Superior temporal gyrus (tissue), 1 donor: ENCODE measurements around the gene APBA3.
A peak's percentile ranks its signal among the peaks of the same experiment; 100 is the strongest.

ENCODE experiments used
- DNase-seq: peaks from one replicate; pipeline ENCODE4 v3.0.0-alpha.2; 2016; ENCODE audit errors: extremely low spot score

Gene APBA3

DNA sequence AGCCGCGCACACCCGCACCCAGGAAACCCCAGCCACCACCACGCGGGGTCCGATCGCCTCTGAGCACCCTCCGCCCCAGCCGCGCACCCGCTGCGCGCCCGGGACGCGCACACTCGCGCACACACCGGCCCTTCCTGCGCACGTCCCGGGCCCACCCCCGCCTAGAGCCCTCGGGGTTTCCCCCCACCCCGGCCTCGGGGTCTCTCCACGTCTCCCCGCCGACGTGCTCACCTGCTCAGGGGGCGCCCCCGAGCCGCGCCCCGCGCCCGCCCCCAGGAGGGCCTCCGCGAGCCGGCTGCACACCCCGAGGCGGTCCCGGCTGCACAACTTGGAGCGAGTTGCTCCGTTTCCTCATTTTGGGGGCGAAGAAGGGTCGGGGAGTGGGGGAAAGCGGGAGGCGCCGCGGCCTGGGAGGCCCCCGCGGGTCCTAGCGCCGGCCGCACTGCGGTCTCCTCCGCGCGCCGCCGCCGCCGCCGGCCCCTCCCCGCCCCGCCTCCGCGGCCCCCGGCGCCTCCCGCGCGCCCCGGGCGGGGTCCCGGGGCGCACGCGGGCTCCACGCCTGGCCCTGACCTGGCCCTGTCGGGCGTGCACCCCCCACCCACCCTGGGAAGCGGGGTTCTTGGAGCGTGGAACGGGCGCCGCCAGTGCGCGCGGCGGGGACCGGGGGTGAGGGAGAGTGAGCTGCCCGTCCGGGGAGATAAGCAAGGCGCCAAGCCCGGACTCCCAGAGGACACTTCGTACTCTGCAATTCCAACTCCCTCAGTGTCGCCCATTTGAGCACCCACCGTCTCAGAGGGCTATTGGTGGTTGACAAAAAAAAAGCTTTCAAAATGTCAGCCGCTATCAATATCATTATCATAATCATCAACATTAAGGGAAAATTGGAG, 24.7 kb upstream of the APBA3 start, which contains the start of gene MATK:
MATK (minus strand) TSS at position 444 of the 887 bp plus-strand sequence. CDS start 1,246 bp downstream, outside the sequence.
- no peak for DNase-seq

DNA sequence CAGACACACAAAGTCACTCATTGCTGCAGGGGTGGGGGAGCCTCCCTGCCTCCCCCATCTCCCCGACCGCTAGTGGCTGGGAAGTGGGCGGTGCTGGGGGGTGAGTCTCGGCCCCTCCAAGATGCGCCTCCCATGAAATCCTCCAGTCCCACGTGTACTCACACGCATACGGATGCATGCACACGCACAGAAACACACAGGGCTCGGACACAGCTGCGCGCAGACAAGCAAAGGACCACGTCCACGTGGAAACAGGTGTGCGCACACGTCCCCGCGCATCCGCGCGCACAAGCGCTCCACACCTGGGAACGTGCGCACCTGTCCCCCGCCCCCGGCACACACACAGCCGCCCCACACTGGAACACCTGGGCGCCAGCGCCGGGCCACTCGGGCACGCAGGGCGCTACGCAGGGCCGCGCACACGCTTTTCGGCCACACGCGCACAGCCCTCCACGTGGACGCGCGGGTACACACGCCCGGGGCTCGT, 24.0 kb upstream of the APBA3 start:
- peak; percentile 10 for DNase-seq

DNA sequence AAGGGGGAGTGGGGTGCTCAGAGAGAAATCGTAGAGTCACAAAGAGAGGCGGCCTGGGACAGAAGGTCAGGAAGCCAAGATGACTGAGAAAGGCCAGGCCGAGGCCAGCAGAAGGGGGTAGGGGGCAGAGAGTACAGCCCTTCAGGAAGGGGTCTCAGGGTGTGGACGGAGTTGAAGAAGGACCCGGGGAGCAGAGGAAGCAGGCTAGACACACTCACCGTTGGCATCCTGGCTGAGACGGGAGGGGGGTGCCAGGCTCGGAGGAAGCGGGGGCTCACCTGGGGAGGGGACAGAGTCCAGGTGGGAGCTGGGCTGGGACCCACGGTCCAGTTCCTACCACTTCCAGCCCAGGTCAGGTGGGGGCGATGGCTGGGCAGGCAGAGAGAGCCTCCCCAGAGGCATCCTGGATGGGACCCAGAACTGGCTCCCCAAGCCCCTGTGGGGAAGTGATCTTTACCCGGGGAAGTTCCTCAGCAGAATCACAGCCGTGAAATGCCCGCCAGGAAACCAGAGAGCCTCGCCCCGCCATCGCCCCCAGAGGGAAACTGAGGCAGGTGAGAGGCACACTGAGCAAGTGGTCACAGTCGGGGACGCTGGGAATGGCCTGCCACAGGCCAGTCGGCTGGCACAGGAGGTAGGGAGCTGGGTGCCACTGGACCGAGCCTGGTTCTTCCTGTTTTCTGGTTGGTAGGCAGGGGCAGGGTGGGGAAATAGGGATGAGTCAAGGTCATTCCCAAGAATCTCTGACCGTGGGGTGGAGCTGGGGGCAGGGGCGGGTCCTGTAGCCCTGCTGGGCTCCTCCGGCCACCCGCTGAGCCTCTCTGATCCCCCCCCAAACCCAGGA, 23.3 kb upstream of the APBA3 start:
- no peak for DNase-seq

DNA sequence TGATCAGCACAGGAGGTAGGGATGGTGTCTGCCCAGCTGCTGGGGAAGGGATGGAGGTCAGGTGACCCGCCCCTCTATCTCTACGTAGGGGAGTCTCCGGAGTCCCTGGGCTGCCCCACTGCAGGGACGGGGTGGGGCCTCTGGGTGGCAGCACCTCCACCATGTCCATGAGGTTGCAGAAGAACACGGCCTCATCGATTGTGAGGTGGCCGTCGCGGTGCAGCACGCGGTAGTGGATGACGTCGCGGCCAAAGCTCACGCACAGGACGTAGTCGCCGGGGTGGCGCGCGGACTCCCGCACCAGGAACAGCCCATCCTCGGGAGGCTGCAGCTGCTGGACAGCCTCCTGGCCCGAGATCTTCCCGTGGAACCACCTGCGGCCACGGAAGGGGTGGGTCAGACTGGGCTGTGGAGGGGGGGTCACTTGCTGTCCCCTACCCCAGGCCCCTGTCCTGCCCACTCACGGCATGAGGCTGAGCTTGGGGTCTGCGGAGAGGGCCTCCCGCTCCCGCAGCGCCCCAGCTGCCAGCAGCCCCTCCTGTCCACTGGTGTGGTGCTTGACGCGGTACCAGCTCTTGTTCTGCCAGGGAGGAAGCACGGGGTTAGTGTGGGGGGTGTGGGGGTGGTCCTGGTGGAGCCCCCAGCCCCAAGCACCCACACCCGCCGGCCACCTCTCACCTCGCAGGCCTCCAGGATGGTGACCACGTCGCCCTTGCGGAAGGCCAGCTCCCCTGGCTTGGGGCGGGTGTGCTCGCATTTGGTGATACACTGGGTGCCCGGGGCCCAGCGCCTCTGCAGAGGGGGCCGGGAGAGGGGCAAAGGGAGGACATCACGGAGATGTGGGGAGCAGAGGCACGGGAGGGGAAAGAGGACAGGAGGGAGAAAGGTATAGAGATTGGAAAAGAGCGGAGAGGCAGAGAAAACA, 22.4 kb upstream of the APBA3 start:
- no peak for DNase-seq

DNA sequence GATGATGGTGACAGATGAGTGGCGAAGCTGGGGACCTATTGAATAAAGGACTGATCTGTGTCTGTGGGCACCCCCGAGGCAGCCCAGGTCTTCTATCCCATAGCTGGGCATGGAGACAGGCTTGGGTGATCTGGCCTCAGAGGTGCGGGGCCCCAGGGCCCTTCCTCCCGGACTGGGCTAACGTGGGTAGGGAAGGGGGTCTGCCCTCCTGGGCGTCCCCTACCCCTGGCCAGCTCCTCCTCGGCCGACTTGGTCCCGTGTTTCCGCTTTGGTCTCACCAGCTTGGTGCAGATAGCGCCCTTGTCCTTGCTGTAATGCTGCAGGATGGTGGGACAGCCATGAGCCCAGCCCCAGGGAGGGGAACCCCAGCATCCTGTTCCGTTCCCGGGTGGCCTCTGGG, 21.4 kb upstream of the APBA3 start:
- no peak for DNase-seq

DNA sequence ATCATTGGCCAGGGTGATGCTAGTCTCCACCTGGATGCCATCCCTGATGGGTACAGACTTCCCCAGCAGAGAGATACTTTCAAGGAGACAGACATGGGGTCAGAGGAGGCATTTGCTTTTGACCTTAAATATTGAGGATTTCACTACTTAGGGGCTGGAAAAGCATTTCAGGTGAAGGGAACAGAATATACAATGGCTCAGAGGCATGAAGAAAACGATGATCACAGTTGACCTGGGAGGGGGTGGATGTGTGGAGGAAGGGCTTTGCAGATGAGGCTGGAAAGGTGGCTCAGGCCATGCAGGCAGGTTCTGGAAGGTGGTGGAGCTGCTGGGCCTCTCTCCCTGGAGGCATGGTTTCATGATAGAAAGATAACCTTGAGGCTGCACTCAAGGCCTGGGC, 20.8 kb upstream of the APBA3 start:
- DNase-seq: no peak

DNA sequence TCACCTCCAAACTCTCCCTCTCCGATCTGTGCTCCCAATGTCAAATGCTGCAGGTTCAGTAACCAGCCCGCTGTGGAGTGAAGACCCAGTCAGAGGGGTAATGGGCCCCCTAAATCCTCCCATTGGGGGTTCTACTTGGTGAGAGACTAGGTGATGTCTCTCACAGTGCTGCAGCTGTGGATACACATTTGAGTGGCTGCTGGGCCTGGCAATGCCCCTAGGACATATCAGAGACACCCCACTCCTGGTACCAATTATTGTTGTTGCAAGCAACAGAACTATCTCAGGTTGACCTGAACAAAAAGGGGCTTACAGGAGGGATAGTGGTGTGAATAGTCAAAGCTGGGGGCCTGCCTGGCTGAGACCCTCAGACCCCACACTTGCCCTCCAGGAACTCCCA, 20.1 kb upstream of the APBA3 start:
- DNase-seq: no peak

DNA sequence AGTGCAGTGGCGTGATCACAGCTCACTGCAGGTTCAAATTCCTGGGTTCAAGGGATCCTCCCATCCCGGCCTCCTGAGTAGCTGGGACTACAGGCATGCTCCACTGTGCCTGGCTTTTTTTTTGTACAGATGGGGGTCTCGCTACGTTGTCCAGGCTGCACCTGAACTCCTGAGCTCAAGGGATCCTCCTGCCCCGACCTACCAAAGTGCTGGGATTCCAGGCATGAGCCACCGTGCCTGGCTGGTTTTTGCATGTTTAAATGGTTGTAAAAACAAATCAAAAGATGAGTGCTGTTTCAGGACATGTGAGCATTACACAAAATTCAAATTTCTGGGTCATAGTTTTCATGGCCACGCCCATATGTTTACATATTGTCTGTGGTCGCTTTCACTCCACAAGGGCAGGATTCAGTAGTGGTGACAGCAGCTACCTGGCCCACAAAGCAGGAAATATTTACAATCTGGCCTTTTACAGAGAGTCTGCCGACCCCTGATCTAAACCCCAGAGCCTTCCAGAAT, 19.4 kb upstream of the APBA3 start:
- DNase-seq: no peak

DNA sequence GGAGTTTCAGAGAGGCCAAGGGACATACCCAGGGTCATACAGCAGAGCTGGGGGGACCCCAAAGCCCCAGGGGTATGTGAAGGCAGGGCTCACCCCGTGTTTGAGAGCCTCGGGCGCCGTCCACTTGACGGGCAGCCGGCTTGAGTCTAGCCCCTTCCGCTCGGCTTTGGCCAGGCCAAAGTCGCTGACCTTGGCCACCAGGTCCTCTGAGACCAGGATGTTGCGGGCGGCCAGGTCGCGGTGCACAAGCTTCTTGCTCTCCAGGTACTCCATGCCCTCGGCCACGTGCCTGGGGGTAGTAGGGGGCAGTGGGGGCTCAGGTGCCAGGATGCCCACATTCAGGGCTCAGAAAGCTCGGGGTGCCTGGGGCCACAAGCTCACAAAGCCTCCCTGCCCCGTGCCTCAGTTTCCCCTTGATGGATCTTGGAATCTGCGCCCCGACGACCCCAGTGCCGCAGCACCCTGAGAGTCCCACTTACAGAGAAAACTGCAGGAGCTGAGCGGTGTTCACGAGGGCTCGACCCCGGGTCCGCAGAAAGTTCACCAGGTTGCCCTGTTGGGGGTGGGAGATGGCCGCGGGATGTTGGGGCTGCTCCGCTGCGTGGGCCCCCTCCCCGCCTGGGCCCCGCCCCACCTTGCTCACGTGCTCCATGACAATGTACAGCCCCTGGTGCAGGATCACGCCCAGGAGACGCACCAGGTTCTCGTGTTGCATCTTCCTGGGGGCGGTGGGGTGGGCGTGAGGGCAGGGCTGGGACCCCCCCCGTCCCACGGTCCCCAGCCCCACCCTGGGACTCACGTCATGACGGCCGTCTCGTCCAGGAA, 17.6 kb upstream of the APBA3 start:
- no peak for DNase-seq

DNA sequence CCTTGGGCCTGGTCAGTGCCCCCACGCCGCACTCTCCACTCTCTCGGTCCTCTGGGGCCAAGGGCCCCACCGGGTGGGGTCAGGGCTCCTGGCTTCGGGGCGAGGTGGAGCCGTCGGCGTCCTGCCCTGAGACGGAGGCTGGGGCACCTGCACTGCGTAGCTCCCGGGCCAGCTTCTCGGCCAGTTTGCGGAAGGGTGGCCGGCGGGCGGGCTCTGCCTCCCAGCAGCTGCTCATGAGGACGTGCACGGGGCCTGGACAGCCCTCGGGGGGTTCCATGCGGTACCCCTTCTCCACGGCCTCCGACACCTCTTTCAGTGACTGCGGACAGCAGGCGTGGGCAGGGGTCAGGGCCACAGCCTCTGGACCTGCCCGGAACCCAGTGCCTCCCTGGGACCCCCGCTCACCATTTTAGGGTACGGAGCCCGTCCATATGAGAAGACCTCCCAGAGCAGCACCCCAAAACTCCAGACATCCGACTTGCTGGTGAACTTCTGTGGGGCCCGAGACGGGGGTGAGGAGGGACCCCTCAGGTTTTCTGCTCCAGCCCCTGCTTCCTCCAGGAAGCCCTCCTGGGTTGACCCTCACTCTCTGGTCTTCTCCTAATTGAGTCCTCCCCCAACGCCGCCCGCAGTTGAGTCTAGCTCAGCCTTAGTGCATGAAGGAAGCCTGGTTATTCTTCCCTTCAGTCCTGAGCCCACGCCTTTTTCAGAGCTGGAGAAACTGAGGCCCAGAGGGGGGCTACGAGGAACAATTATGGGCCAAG, 16.8 kb upstream of the APBA3 start:
- no peak for DNase-seq

DNA sequence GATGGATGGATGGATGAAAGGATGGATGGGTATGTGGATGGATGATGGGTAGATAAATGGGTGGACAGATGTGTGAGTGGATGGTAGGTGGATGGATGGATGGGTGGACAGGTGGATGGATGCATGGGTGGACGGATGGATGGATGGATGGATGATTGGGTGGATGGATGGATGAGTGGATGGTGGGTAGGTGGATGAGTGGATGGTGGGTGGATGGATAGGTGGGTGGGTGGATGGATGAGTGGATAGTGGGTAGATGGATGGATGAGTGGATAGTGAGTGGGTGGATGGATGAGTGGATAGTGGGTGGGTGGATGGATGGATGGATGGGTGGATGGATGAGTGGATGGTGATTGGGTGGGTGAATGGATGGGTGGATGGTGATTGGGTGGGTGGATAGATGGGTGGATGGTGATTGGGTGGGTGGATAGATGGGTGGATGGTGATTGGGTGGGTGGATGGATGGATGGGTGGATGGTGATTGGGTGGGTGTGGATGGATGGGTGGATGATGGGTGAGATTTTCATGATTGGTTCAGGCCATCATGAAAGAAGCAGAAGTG, 15.1 kb upstream of the APBA3 start:
- no peak for DNase-seq

DNA sequence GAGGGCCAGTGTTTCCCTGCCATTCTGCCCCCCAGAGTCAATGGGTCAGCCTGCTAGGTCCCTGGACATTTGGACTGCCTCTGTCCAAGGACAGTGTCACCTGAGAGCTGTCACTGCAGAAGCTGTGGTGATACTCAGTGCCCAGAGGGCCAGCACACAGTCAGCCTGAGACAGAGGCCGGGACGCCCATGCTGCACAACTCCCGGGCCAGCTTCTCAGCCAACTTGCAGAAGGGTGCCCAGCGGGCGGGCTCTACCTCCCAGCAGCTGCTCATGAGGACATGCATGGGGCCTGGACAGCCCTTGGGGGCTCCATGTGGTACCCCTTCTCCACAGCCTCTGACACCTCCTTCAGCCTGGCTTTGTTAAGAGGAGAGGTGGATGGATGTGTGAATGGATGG, 14.3 kb upstream of the APBA3 start:
- no peak for DNase-seq

DNA sequence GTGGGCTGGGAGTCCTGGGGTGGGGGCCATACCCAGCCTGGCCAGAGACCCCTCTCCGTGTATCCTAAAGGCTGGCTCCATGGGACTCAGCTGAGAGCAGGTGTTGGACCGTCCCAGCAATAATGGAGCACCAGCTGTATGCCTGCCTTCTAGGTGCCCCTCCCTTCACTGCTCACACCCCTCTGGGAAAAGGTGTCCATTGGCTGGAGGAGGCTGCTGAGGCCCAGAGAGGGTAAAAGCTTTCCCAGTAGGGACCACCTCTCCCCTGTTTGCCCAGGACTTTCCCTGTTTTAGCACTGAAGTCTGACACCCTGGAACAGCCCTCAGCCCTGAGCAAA, 13.9 kb upstream of the APBA3 start:
- DNase-seq: no peak

DNA sequence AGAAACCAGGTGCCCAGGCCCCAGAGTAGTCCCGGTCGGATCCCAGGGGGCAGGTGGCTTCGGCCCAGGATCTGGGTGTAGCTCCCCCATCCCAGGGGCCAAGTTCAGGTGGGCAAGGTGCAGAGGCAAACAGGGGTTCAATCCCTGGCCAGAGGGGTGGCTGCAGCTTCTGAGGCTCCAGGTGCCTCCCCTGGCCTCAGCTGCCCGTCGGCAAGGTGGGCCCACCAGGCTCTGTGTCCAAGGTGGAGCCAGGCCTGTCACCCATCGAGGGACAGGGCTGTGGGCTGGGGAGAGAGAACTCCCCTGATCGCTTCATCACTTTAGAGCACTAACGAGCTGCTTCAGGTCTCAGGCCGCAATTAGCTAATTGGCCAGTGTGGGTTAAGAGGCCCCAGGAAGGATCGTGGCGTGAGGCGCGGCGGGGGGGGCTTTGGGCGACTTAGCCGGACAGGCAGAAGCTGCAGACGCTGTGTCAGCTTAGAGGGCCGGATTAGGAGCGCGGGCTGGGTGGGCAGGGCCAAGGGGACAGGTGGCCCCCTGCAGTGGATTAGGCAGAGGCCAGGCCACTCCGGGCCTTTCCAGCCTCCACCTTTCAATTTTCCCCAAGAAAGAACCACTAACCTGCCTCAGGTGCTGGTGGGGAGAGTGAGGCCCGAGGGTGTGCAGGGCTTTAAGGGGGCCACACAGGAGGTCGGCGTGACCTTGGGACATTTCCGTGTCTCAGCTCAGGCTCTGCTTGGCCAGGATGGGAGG, 13.3 kb upstream of the APBA3 start:
- no peak for DNase-seq

DNA sequence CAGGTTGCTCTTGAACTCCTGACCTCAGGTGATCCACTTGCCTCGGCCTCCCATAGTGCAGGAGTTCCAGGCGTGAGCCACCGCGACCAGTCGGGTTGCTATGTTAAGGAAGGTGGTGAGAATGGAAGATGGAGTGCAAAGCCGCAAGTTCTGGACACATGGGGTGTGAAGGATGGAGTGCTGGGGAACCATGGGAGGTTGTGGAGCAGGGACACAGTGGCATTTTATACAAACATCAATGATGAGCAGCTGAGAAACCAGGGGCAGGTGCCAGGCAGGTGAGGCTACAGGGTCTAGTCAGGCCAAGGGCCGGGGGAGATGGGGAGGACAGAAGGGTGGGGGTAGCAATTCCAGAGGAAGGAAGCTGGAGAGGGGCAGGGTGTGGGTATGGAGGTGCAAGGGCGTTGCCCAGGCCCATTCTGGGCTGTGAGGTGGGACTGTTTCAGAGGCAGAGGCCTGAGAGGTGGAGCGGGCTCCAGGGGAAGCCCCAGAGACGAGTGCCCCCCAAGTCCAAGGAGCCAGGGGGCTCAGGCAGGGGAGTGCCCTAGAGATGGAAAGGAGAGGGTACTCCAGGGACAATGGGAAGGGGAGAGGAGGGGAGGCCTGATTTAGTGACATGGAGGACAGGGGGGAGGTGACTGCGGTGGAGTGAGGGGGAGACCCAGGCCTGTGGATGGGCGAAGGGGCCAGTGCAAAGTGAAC, 12.5 kb upstream of the APBA3 start:
- DNase-seq: no peak

DNA sequence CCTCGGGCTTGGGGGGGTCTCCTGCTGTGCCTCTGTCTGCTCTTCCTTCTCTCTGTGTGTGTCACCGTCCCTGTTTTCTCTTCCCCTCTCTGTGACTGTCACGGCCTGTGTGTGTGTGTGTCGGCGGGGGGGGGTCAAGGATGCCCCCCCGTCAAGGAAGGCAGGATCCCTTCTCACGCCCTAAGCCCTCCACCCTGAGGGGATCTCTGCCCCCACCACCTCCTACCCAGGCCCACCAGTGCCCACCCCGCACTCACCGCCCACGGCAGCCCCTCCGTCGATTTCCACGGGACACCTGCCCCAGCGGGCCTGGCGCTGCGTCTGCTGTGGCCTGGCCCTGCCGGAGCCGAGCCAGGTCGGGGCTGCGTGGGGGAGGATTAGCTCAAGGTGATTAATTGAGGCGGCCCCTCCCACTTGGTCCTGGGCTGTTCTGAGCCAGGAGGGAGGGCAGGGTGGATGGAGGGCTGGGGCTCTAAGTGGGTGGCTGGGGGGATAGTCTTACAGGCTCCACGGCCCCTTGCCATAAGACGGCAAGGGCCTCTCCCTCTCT, 10.5 kb upstream of the APBA3 start, which contains the start of gene RAX2:
RAX2 (minus strand) TSS at position 323 of the 550 bp plus-strand sequence. CDS start 486 bp downstream, outside the sequence.
- DNase-seq: no peak
